Measurements from ENCODE around the gene ADAT3.
"Not testable (repeated sequence)": the region's sequence is repeated elsewhere in the genome, so short reads cannot be mapped to it uniquely, and the experiment has no call there.

Gene ADAT3

GRCh38 chr19:1866693-1867348 is 38.4 kb upstream of the ADAT3 start:
- no peak for DNase-seq (ENCODE audit: low read depth in 2 of 2)

GRCh38 chr19:1867349-1867724 is 37.9 kb upstream of the ADAT3 start:
- no peak for DNase-seq (ENCODE audit: low read depth in 2 of 2)

GRCh38 chr19:1868971-1869370 is 36.2 kb upstream of the ADAT3 start:
- no peak for DNase-seq (ENCODE audit: low read depth in 2 of 2)

GRCh38 chr19:1871140-1871597 is 34.0 kb upstream of the ADAT3 start:
- no peak for DNase-seq (ENCODE audit: low read depth in 2 of 2)

GRCh38 chr19:1871630-1872029 is 33.6 kb upstream of the ADAT3 start:
- DNase-seq (ENCODE audit: low read depth in 2 of 2), result no peak

- no peak for DNase-seq (ENCODE audit: low read depth in 2 of 2)
These were observed 32.2 kb upstream of the ADAT3 start for GRCh38 chr19:1872807-1873523.

- DNase-seq (ENCODE audit: low read depth in 2 of 2), result no peak
These were observed 31.4 kb upstream of the ADAT3 start for GRCh38 chr19:1873524-1874473.

- no peak for DNase-seq (ENCODE audit: low read depth in 2 of 2)
These were observed 30.5 kb upstream of the ADAT3 start for GRCh38 chr19:1874554-1875185.

- not testable (repeated sequence) for DNase-seq (ENCODE audit: low read depth in 2 of 2)
These were observed 29.9 kb upstream of the ADAT3 start for GRCh38 chr19:1875265-1875645.

GRCh38 chr19:1875646-1876495 is 29.3 kb upstream of the ADAT3 start:
- peak; percentile 73 for DNase-seq (ENCODE audit: low read depth in 2 of 2)

GRCh38 chr19:1876496-1877279 is 28.5 kb upstream of the ADAT3 start:
- not testable (repeated sequence) for DNase-seq (ENCODE audit: low read depth in 2 of 2)

GRCh38 chr19:1877280-1877660 is 27.9 kb upstream of the ADAT3 start:
- not testable (repeated sequence) for DNase-seq (ENCODE audit: low read depth in 2 of 2)

GRCh38 chr19:1878583-1878982 is 26.6 kb upstream of the ADAT3 start:
- DNase-seq (ENCODE audit: low read depth in 2 of 2), result not testable (repeated sequence)

GRCh38 chr19:1879982-1880381 is 25.2 kb upstream of the ADAT3 start:
- not testable (repeated sequence) for DNase-seq (ENCODE audit: low read depth in 2 of 2)

- no peak for DNase-seq (ENCODE audit: low read depth in 2 of 2)
These were observed 24.4 kb upstream of the ADAT3 start for GRCh38 chr19:1880611-1881392.

GRCh38 chr19:1881393-1882088 is 23.7 kb upstream of the ADAT3 start:
- DNase-seq (ENCODE audit: low read depth in 2 of 2), result not testable (repeated sequence)

GRCh38 chr19:1882089-1882785 is 23.0 kb upstream of the ADAT3 start:
- DNase-seq (ENCODE audit: low read depth in 2 of 2), result peak; percentile 52 to 57

Data from stimulated activated CD8-positive, alpha-beta memory T cell treated with anti-CD3 and anti-CD28 coated beads, Interleukin-7, amount 100 ng/mL, for 1 hour (primary cell).